Measurements from ENCODE around the gene NPLOC4.

- TF ChIP-seq, protein P1, sequence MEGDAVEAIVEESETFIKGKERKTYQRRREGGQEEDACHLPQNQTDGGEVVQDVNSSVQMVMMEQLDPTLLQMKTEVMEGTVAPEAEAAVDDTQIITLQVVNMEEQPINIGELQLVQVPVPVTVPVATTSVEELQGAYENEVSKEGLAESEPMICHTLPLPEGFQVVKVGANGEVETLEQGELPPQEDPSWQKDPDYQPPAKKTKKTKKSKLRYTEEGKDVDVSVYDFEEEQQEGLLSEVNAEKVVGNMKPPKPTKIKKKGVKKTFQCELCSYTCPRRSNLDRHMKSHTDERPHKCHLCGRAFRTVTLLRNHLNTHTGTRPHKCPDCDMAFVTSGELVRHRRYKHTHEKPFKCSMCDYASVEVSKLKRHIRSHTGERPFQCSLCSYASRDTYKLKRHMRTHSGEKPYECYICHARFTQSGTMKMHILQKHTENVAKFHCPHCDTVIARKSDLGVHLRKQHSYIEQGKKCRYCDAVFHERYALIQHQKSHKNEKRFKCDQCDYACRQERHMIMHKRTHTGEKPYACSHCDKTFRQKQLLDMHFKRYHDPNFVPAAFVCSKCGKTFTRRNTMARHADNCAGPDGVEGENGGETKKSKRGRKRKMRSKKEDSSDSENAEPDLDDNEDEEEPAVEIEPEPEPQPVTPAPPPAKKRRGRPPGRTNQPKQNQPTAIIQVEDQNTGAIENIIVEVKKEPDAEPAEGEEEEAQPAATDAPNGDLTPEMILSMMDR (IDR thresholded peaks at IDR 0.05) = no peak
- no peak for TF ChIP-seq POLR2AphosphoS5 (IDR thresholded peaks at IDR 0.05)
- no peak for TF ChIP-seq POLR2A (IDR thresholded peaks at IDR 0.05)
These were observed 114.2 kb downstream of the NPLOC4 start for GRCh38 chr17:81522491-81523401.
